GM12801 (cell line): Measurements from ENCODE around the gene DCHS1.

Experiments
- TF ChIP-seq, protein P1 (sequence below): IDR thresholded peaks from one replicate; pipeline ENCODE4 v1.5.1; 2011; ENCODE audit warnings: control low read depth; ENCODE audit not compliant: insufficient read length; ENCODE audit errors: extremely low read depth

DCHS1 gene

DNA sequence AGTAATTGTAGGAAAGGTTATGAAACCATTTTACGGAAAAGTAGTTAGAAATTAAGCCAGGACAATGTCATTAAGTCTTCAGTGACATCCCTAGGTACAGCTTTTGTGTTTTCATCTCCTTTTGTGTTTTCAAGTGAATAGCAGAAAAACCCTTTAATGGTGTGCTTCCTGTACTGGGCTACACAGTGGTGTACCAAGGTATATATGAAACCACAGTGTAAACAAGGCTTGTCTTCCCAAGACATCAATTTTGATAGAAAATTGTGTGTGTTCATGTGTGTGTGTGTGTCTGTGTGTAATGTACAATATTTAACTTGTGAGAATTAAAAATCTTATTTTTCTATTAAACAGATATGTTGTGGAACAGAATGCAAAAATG, 18.6 kb upstream of the DCHS1 start:
- TF ChIP-seq, protein P1, sequence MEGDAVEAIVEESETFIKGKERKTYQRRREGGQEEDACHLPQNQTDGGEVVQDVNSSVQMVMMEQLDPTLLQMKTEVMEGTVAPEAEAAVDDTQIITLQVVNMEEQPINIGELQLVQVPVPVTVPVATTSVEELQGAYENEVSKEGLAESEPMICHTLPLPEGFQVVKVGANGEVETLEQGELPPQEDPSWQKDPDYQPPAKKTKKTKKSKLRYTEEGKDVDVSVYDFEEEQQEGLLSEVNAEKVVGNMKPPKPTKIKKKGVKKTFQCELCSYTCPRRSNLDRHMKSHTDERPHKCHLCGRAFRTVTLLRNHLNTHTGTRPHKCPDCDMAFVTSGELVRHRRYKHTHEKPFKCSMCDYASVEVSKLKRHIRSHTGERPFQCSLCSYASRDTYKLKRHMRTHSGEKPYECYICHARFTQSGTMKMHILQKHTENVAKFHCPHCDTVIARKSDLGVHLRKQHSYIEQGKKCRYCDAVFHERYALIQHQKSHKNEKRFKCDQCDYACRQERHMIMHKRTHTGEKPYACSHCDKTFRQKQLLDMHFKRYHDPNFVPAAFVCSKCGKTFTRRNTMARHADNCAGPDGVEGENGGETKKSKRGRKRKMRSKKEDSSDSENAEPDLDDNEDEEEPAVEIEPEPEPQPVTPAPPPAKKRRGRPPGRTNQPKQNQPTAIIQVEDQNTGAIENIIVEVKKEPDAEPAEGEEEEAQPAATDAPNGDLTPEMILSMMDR, result no peak

DNA sequence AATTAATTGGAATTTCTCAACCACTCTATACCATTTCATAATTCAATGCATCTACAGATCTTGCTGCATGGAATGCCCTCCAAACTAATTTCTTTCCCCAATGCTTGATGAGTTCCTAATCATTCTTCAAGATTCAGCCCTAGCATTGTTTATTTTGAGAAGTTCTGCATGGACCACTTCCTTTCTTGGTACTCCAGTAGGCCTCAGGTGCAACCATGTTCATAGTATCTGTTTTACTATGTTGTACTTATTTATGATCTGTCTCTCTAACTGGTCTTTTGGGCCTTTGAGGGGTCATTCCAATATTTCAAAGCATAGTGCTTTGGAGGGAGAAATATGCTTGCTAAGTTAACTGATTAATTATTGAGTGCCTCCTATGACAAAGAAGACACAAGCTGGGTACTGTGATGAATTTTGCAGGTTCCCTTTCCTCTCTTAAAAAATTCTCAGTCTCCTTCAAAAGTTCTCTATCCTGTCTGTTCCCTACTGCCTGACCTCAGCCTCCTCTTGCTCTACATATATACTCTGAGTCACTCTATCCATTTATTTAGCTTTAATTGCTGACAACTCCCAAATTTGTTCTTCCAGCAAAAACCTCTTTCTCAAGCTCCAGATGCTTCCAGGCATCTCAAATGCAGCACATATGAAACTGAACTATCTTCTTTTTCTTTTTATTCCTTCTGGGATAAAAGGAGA, 18.1 kb upstream of the DCHS1 start:
- TF ChIP-seq, protein P1, result no peak

GRCh38 chr11:6671991-6672390, 16.4 kb upstream of the DCHS1 start:
- TF ChIP-seq, protein P1, result no peak

GRCh38 chr11:6670202-6670830, 14.7 kb upstream of the DCHS1 start:
- TF ChIP-seq, protein P1, result no peak

DNA sequence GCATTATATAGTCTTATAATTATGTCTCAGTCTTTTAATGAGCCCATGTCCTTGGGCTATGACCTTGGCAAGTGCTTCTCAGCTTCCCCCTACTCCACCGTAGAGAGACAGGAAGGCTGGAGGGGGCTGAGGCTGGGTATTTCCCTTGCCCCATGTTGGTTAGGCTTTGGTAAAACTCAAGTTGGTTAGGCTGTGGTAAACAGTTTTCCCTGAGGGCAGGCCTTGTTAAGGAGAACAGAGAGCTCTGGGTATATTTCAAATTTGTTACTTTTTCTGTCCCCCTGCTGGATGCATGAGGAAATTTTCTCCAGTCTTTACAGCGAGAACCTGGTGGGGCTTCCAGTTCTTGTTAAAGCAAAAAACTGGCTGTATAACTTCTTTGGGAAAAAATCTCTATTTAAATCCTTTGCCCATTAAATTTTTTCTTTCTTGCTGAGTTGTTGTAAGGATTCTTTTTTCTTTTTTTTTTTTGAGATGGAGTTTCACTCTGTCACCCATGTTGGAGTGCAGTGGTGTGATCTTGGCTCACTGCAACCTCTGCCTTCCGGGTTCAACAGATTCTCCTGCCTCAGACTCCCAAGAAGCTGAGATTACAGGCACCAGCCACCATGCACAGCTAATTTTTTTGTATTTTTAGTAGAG, 12.2 kb upstream of the DCHS1 start:
- TF ChIP-seq, protein P1, result no peak

GRCh38 chr11:6666302-6667183, 10.9 kb upstream of the DCHS1 start:
- TF ChIP-seq, protein P1, result no peak

GRCh38 chr11:6664551-6664950, 8.9 kb upstream of the DCHS1 start:
- TF ChIP-seq, protein P1, result no peak
